A549 (cell line): ENCODE measurements around the gene SLC38A10.

Experiments
- CHD4 ChIP-seq: fragments of 200-600 bp; sonication (generic); IDR thresholded peaks from 2 replicates; pipeline ENCODE4 v1.6.1; 2016; ENCODE audit warnings: antibody characterized with exemption, mild to moderate bottlenecking, borderline replicate concordance
- EP300 ChIP-seq, 2 experiments: fragments of >200 bp; sonication (Bioruptor Twin); formaldehyde crosslinking; IDR thresholded peaks; 2 replicates in 1 of 2; 3 replicates in 1 of 2; pipeline ENCODE4 v1.6.1; 2016 to 2017
- MAFK ChIP-seq: fragments of 450-650 bp; IDR thresholded peaks from 2 replicates; pipeline ENCODE4 v1.6.1; 2014; ENCODE audit not compliant: partially characterized antibody
- MYC ChIP-seq: IDR thresholded peaks from 2 replicates; pipeline ENCODE4 v1.6.1; 2012; ENCODE audit warnings: mild to moderate bottlenecking, inconsistent platforms, low read length, improper control_type of control experiment, borderline replicate concordance
- PHF8 ChIP-seq: fragments of 200-600 bp; sonication (generic); IDR thresholded peaks from 2 replicates; pipeline ENCODE4 v1.6.1; 2016; ENCODE audit warnings: low read depth, mild to moderate bottlenecking, antibody characterized with exemption, moderate library complexity, borderline replicate concordance
- POLR2A ChIP-seq: IDR thresholded peaks from 2 replicates; pipeline ENCODE4 v1.6.1; 2012; ENCODE audit warnings: mild to moderate bottlenecking, low read length
- POLR2AphosphoS2 ChIP-seq: conservative IDR thresholded peaks from 2 replicates; pipeline ENCODE4 v1.6.1; 2012; ENCODE audit warnings: low read length, improper control_type of control experiment, inconsistent platforms
- RCOR1 ChIP-seq: fragments of 150-350 bp; IDR thresholded peaks from 2 replicates; pipeline ENCODE4 v1.6.1; 2014; ENCODE audit warnings: antibody characterized with exemption, low read length, low read depth
- RNF2 ChIP-seq: fragments of 200-600 bp; sonication (generic); IDR thresholded peaks from 2 replicates; pipeline ENCODE4 v1.6.1; 2016; ENCODE audit warnings: low read depth, mild to moderate bottlenecking, antibody characterized with exemption, moderate library complexity, borderline replicate concordance
- SREBF2 ChIP-seq: fragments of 450-650 bp; IDR thresholded peaks from 2 replicates; pipeline ENCODE4 v1.6.1; 2014; ENCODE audit warnings: mild to moderate bottlenecking, moderate library complexity
- TF ChIP-seq, protein P1 (sequence below): fragments of >200 bp; sonication (Bioruptor Twin); formaldehyde crosslinking; IDR thresholded peaks from 3 replicates; pipeline ENCODE4 v1.5.1; 2016
- TF ChIP-seq, protein P2 (sequence below): IDR thresholded peaks from 2 replicates; pipeline ENCODE4 v1.6.1; 2012
- TF ChIP-seq, protein P3 (sequence below): fragments of 200-600 bp; sonication (generic); IDR thresholded peaks from 2 replicates; pipeline ENCODE4 v1.6.1; 2016; ENCODE audit warnings: antibody characterized with exemption, mild to moderate bottlenecking, moderate library complexity

DNA sequence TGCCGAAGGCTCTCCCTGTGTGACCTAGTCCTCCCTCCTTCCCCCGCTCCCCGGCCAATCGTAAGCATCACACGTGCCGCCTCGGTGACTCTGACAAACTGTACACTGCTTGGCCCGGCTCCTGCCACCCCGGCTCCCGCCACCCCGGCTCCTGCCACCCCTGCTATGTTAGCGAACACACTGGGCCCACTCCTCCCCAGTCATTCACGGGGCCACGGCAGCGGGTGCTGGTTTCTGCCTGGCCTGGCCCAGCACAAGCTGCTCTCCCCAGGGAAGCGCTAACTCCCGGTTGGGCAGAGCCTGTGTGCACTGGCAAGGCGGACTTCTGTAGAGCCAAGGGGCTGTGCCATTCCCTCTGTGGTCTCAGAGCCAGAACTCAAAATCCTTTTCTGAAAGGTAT, 34.0 kb downstream of the SLC38A10 start:
- TF ChIP-seq MYC (no peak), MAFK (no peak), POLR2A (no peak), POLR2AphosphoS2 (no peak), RCOR1 (no peak), PHF8 (no peak), EP300 (IDR thresholded peaks at IDR 0.05) (no peak), CHD4 (no peak), SREBF2 (no peak), RNF2 (no peak)
- TF ChIP-seq, protein P1, sequence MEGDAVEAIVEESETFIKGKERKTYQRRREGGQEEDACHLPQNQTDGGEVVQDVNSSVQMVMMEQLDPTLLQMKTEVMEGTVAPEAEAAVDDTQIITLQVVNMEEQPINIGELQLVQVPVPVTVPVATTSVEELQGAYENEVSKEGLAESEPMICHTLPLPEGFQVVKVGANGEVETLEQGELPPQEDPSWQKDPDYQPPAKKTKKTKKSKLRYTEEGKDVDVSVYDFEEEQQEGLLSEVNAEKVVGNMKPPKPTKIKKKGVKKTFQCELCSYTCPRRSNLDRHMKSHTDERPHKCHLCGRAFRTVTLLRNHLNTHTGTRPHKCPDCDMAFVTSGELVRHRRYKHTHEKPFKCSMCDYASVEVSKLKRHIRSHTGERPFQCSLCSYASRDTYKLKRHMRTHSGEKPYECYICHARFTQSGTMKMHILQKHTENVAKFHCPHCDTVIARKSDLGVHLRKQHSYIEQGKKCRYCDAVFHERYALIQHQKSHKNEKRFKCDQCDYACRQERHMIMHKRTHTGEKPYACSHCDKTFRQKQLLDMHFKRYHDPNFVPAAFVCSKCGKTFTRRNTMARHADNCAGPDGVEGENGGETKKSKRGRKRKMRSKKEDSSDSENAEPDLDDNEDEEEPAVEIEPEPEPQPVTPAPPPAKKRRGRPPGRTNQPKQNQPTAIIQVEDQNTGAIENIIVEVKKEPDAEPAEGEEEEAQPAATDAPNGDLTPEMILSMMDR = no peak
- TF ChIP-seq, protein P2, sequence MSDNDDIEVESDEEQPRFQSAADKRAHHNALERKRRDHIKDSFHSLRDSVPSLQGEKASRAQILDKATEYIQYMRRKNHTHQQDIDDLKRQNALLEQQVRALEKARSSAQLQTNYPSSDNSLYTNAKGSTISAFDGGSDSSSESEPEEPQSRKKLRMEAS = no peak
- TF ChIP-seq, protein P3, sequence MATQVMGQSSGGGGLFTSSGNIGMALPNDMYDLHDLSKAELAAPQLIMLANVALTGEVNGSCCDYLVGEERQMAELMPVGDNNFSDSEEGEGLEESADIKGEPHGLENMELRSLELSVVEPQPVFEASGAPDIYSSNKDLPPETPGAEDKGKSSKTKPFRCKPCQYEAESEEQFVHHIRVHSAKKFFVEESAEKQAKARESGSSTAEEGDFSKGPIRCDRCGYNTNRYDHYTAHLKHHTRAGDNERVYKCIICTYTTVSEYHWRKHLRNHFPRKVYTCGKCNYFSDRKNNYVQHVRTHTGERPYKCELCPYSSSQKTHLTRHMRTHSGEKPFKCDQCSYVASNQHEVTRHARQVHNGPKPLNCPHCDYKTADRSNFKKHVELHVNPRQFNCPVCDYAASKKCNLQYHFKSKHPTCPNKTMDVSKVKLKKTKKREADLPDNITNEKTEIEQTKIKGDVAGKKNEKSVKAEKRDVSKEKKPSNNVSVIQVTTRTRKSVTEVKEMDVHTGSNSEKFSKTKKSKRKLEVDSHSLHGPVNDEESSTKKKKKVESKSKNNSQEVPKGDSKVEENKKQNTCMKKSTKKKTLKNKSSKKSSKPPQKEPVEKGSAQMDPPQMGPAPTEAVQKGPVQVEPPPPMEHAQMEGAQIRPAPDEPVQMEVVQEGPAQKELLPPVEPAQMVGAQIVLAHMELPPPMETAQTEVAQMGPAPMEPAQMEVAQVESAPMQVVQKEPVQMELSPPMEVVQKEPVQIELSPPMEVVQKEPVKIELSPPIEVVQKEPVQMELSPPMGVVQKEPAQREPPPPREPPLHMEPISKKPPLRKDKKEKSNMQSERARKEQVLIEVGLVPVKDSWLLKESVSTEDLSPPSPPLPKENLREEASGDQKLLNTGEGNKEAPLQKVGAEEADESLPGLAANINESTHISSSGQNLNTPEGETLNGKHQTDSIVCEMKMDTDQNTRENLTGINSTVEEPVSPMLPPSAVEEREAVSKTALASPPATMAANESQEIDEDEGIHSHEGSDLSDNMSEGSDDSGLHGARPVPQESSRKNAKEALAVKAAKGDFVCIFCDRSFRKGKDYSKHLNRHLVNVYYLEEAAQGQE = no peak
